Osteocyte (in vitro differentiated cells): ENCODE measurements around the gene OSBPL2. TPM values are rescaled to one million over a fixed set of nuclear protein-coding genes. Genes with fewer than 3 reads are reported as not detected.
A peak's percentile ranks its signal among the peaks of the same experiment; 100 is the strongest.

Experiments used
- DNase-seq: peaks from one replicate; pipeline ENCODE4 v3.0.0; 2021; ENCODE audit warnings: mixed read lengths; ENCODE audit not compliant: unreplicated experiment; ENCODE audit errors: extremely low spot score
- H3K27ac Mint-ChIP-seq: one replicate; pipeline ENCODE4 v1.8.0; 2021; ENCODE audit warnings: mild to moderate bottlenecking, mixed read lengths; ENCODE audit not compliant: unreplicated experiment
- H3K27me3 Mint-ChIP-seq: one replicate; pipeline ENCODE4 v1.8.0; 2021; ENCODE audit warnings: mixed read lengths; ENCODE audit not compliant: unreplicated experiment
- H3K36me3 Mint-ChIP-seq: one replicate; pipeline ENCODE4 v1.8.0; 2021; ENCODE audit warnings: mixed read lengths; ENCODE audit not compliant: unreplicated experiment
- H3K4me1 Mint-ChIP-seq: one replicate; pipeline ENCODE4 v1.8.0; 2021; ENCODE audit warnings: mixed read lengths; ENCODE audit not compliant: unreplicated experiment
- H3K4me3 Mint-ChIP-seq: one replicate; pipeline ENCODE4 v1.8.0; 2021; ENCODE audit warnings: mild to moderate bottlenecking, moderate library complexity, mixed read lengths; ENCODE audit not compliant: unreplicated experiment
- H3K9me3 Mint-ChIP-seq: one replicate; pipeline ENCODE4 v1.8.0; 2021; ENCODE audit warnings: mixed read lengths; ENCODE audit not compliant: unreplicated experiment
- total RNA-seq: library from RNA; stranded (reverse); gene quantifications from 2 replicates; pipeline ENCODE4 v1.2.1, GENCODE V29; 2021
- TF ChIP-seq, protein P1 (sequence below): fragments of 200-600 bp; sonication (generic); IDR thresholded peaks from 2 replicates; pipeline ENCODE4 v1.5.0; 2021; ENCODE audit warnings: antibody characterized with exemption, mild to moderate bottlenecking, moderate library complexity

The OSBPL2 gene
- total RNA-seq, 1 donor from 2014 or later = 46.3 TPM

DNA sequence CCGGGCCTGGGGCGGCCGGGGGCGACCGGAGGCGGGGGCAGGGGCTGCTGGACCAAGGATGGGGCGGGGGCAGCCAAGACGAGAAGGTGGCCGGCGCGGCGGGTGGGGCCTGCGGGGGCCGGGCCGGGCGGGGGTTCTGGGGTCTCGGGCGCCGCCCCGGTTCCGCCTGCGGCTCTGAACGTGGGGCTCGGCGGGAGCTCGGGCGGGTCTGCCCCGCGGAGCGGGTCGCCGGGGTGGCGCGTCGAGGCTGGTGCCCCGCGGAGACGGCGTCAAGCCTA lies 64.7 kb downstream of the OSBPL2 start:
- Mint-ChIP-seq H3K4me3 (peak overlapping the region; percentile 89), H3K27me3 (no peaks in the 10 kb centered on the region), H3K27ac (no peak overlapping the region), H3K36me3 (peaks cover 3% of the 10 kb centered on the region), H3K9me3 (no peaks in the 10 kb centered on the region), H3K4me1 (peaks cover 23% of the 10 kb centered on the region)
- TF ChIP-seq, protein P1, sequence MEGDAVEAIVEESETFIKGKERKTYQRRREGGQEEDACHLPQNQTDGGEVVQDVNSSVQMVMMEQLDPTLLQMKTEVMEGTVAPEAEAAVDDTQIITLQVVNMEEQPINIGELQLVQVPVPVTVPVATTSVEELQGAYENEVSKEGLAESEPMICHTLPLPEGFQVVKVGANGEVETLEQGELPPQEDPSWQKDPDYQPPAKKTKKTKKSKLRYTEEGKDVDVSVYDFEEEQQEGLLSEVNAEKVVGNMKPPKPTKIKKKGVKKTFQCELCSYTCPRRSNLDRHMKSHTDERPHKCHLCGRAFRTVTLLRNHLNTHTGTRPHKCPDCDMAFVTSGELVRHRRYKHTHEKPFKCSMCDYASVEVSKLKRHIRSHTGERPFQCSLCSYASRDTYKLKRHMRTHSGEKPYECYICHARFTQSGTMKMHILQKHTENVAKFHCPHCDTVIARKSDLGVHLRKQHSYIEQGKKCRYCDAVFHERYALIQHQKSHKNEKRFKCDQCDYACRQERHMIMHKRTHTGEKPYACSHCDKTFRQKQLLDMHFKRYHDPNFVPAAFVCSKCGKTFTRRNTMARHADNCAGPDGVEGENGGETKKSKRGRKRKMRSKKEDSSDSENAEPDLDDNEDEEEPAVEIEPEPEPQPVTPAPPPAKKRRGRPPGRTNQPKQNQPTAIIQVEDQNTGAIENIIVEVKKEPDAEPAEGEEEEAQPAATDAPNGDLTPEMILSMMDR = no peak
- no peak for DNase-seq

DNA sequence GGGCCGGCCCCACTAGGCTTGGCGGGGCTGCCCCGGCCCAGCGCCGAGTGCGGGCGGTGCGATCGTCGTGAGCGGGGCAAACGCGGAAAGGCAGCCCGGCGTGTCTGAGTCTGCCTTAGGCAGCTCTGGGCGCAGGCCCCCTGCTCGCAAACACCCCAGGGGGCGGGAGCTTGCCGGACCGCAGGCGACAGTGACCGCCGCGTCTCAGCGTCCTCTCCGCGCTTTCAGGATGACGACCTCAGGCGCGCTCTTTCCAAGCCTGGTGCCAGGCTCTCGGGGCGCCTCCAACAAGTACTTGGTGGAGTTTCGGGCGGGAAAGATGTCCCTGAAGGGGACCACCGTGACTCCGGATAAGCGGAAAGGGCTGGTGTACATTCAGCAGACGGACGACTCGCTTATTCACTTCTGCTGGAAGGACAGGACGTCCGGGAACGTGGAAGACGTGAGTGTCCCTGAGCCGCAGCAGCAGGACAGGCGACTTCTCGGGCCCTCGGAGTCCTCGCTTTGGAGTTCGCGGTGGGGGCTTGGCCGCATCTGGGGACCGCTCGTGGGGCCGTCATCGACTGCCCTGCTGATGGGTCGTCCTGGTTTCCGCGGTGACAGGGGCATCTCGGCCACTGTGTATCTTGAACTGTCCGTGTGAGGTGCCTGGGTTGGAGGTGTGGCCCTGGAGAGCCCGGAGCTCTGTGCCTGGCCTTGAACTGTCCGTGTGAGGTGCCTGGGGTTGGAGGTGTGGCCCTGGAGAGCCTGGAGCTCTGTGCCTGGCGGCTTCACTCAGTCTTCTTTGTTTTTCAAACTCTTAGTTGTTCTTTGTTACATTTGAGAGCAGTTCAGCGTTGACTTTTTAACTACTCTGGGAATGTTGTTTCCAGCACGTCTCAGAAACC lies 65.3 kb downstream of the OSBPL2 start:
- Mint-ChIP-seq H3K27ac (peak overlapping the region; percentile 76), H3K4me3 (peak overlapping the region; percentile 89), H3K36me3 (peaks cover 3% of the 10 kb centered on the region), H3K9me3 (no peaks in the 10 kb centered on the region), H3K27me3 (no peaks in the 10 kb centered on the region), H3K4me1 (peaks cover 23% of the 10 kb centered on the region)
- TF ChIP-seq, protein P1 = no peak
- DNase-seq = no peak

DNA sequence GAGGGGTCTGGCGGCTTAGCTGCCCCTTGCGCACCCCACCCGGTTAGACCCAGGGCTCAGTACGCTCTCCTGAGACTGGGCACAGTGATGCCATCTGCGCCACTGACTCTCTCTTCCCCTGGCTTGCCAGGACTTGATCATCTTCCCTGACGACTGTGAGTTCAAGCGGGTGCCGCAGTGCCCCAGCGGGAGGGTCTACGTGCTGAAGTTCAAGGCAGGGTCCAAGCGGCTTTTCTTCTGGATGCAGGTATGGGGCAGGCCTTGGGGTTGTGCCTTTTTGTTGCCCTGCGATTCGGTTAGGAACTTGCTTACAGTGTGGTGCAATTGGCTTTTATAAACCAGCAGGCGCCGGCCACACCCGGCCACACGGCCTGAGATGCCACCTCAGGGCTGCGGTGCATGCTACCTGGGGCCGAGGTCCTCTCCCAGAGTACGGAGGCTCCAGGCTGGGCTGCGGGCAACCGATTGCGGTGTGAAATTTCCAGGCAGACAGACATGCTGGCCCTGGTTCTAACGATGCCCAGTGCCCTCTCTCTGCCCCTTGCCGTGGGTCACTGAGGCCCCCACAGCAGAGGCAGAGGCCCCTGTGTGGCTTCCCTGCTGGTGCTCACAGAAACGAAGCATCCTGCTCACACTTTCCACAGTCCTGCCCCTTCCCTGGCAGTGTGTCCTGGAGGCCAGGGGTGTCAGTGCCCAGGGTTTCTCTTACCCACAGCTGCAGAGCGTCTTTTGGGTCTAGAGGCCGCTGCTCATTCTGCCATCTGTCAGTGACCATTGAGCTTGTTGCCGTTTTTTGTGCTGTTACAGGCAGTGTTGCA lies 66.2 kb downstream of the OSBPL2 start:
- Mint-ChIP-seq H3K4me3 (peak overlapping the region; percentile 89), H3K27ac (peak overlapping the region; percentile 76), H3K36me3 (peaks cover 7% of the 10 kb centered on the region), H3K9me3 (no peaks in the 10 kb centered on the region), H3K4me1 (peaks cover 23% of the 10 kb centered on the region), H3K27me3 (no peaks in the 10 kb centered on the region)
- TF ChIP-seq, protein P1 = no peak
- DNase-seq = no peak

DNA sequence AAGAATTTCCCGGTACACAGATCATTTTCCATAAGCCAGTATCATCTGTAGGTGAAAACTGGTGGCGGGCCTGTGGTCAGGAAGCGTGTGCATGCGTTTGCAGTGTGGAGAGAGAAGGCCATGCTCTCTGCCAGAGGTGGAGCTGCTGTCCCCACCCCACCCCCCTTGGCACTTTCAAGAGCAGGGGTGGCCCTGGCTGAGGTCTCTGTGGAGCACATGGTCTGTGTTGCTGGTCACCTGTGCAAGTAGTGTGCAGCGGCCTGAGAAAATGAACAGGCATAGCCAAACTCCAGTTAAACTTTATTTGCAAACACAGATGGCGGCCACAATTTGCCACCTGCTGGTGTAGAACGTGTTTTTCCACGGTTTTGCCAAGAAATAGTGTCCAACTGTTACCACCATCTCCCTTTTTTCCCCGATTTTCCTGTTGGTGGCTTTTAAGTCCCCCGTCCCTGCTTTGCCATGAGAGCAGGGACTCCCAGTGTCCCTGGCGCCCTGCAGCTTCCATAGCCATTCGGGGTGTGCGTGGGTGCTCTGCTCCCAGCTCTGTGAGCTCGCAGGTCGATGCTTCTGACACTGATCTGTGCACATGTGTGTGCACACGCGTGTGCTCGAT lies 66.9 kb downstream of the OSBPL2 start:
- H3K27ac Mint-ChIP-seq = no peak overlapping the region
- peaks cover 23% of the 10 kb centered on the region for H3K4me1 Mint-ChIP-seq
- H3K27me3 Mint-ChIP-seq = no peaks in the 10 kb centered on the region
- H3K9me3 Mint-ChIP-seq = no peaks in the 10 kb centered on the region
- peak overlapping the region; percentile 89 for H3K4me3 Mint-ChIP-seq
- DNase-seq = no peak
- TF ChIP-seq, protein P1 = no peak
- H3K36me3 Mint-ChIP-seq = peaks cover 7% of the 10 kb centered on the region
